ENCODE measurements around the gene MGST1. TPM values are rescaled to one million over a fixed set of nuclear protein-coding genes. Genes with fewer than 3 reads are reported as not detected.
A peak's percentile ranks its signal among the peaks of the same experiment; 100 is the strongest.

The MGST1 gene
- total RNA-seq (2014; rRNA removed; shearing (Covaris generic)), result 8.1 and 11.4 TPM in 2 replicates

DNA sequence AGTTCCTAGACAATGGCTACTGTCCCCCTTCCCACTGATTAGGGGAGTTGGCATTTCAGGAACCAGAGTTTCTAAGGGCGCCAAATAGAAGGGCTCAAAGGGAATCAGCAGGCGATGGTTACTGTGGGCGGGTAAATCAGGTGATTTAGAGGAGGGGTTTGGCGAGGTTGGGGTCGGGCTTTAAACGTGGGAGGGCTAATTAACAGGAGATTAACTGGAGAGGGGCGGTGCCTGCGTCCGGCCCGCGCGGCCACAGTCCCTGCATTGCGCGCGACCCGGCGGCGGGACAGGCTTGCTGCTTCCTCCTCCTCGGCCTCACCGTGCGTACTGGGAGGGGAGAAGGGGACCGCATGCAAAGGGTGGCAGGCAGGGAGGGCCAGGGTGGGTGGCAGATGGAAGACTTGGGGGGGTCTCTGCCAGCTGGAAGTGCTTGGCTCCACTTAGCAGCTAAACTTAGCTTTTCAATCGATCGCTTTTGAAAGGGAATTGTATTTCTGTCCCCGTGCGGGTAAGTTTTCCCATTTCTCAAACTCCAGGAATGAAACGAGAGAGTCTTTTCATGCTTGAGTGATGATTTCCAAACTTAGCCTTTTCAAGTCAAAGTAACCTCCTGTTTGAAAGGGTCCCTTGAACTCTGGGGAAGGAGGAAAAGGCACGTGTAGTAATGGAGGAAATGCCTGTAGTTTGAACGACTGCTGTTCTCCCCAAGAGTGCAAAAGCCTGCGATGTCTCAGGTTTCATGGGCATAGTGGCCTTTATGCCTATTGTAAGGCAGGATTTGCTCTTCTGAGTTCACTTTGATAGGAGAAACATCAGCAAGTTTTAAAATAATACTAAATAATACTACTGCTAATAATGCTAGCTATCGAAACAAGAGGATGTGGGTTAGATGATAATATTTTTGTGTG lies at the start of gene MGST1:
TSS of gene MGST1 (plus strand) at position 255 of the 908 bp plus-strand sequence. CDS start 6,608 bp downstream, outside the sequence.
- peak; percentile 15 for DNase-seq (ENCODE audit: low spot score)

DNA sequence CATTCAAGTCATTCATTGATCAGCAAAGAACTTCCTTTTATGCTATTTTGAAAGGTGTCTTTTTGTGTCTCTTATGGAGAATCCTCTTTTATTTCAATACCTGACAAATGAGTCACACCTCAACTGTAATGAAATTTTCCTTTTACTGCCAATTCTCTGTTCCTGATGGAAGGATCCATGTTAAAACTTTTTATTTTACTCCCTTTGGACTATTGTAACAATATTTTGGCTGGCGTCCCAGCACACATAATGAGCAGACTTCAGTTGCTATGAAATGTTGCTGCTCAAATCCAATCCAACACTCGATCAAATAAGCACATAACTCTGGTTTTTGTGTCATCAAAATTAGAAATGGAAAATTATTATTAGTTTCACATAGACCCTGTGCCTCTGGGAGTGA lies 48.0 kb upstream of the MGST1 start:
- DNase-seq (ENCODE audit: low spot score), result no peak

- no peak for DNase-seq (ENCODE audit: low spot score)
Measured at GRCh38 chr12:16300122-16300521, 47.3 kb upstream of the MGST1 start.

DNA sequence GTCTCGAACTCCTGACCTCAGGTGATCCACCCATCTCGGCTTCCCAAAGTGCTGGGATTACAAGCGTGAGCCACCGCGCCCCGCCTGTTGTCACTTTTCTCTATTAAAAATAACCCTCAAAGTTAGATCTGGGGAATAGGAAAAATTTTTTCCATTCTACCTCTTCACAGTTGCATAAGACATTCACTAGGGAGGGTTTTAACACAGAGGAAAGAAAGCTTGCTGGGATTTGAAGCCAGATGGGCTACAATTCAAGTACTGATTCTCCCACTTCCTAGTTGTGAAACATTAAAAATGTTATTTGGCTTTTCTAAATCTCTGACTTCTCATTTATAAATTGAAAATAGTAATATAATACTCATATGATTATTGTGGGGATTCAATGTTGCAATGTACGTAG lies 46.7 kb upstream of the MGST1 start:
- no peak for DNase-seq (ENCODE audit: low spot score)

DNA sequence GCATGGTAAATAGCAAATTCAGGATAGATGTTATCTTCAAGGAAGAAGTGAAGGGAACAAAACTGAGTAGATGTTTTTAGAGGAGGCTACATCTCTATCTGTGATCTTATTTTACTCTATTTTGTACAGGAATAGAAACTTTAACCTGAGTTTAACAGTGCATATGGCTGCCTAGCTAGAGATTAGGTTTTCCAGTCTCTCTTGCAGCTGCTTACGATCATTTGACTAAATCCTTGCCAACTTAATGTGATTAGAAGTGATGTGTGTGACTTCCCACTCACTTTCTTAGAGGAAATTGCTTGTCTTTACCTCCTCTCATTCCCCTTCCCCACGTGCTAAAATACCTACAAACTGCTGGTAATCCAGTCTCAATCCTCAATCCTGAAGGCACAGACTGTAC lies 43.5 kb upstream of the MGST1 start:
- DNase-seq (ENCODE audit: low spot score), result no peak

DNA sequence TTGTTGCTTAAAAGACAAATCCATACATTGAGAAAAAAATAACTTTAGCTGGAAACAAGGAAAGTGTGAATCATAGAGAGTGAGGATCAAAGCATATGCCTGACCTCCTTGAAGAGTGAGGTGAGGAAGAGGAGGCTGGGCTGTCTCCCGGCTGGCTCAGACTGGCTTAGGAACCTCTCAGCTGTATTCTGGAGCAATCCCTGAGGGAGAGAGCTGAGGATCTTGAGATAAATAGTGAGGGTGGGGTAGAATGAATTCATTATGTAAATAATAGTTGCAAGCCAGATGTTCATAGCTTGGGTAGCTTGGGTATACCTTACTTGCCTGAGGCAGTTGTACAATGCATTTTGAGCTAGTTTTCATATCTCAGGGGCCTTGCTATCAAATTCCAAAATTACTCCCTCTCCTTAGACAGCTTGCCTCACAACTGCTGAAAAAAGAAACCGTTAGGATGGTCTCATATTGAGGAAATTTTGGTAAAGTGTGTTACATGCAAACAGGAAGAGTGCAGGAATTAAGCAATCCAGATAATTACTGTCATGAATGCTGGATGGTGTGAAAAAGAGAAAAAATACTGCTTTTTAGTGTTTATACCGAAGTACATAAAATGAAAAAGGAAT lies 39.5 kb upstream of the MGST1 start:
- no peak for DNase-seq (ENCODE audit: low spot score)

DNA sequence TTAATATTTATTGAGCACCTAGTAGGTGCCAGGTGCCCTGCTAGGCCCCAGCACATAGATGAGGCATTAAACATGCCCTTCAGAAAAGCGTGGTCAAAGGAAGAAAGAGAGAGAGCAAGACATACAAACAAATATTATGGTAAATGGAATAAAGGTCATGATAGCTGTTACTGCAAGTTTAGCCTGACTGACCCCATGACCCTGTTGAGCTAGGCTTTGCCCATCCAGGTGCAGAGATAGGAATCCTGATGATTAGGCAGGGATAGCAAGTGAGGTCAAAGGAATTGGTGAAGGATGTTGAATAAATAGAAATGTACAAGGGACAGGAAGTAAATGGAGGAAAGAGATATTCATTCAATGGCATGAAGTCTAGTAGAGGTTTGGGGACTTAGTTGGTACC lies 36.5 kb upstream of the MGST1 start:
- DNase-seq (ENCODE audit: low spot score), result no peak

DNA sequence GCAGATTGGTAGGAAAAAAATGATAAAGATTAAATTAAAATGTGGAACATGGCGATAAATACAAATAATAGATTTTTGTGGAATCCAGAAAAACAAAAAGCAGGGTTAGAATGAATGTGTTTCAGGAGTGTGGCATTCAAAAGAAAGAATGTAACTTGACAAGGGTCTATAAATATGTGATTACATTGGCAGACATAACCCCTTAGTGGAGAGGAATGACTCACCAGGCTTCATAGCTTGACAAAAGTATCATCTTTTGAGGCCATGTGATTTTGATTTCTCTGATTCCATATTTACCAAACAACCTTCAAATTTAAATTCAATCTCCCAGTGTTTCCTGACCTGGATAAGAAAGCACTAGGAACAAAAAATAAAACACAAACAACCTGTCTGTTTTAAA lies 24.4 kb upstream of the MGST1 start:
- DNase-seq (ENCODE audit: low spot score), result no peak

DNA sequence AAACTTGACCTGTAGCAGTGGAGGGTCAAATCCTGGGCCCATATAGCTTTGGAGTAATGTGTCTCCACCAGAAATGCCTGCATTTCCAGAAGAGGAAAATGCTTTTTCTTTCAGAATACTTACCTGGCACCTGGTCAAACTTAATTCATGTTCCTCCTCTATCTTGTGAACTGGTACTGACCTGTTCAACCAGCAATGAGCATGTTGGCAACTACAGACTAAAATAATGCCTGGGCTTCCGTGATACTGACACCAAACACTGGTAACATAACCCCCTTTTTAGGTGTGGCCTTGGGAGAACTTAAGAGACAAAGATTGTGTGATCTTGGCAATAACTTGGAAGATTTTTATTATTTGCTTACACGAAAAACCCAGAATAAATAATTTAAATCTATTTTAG lies 23.8 kb upstream of the MGST1 start:
- no peak for DNase-seq (ENCODE audit: low spot score)

GRCh38 chr12:16324272-16324671 lies 23.2 kb upstream of the MGST1 start:
- DNase-seq (ENCODE audit: low spot score), result no peak

GRCh38 chr12:16324772-16325171 lies 22.7 kb upstream of the MGST1 start:
- DNase-seq (ENCODE audit: low spot score), result no peak

- DNase-seq (ENCODE audit: low spot score), result no peak
Measured at GRCh38 chr12:16325426-16325825, 22.0 kb upstream of the MGST1 start.

GRCh38 chr12:16327963-16328362 lies 19.5 kb upstream of the MGST1 start:
- no peak for DNase-seq (ENCODE audit: low spot score)

DNA sequence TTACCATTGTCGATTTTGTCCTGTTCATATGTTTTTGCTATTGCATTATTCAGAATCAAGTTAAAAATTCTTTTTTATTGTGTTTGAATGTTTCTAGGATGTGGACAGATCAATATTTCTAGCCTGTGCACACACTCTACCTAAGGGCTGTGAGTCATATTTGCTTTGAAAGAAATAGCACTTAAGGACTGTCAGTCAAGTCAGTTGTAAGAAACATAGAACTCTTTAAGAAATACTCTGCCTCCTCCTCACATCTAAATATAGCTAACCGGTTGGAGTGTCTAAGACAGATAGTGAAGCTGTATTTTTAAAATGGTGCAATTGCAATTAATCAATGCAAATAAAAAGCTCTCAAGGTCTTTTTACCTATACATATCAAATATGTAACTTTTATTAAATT lies 17.9 kb upstream of the MGST1 start:
- no peak for DNase-seq (ENCODE audit: low spot score)

- DNase-seq (ENCODE audit: low spot score), result no peak
Measured at GRCh38 chr12:16330560-16330959, 16.9 kb upstream of the MGST1 start.

- DNase-seq (ENCODE audit: low spot score), result no peak
Measured at GRCh38 chr12:16331998-16332397, 15.4 kb upstream of the MGST1 start.

DNA sequence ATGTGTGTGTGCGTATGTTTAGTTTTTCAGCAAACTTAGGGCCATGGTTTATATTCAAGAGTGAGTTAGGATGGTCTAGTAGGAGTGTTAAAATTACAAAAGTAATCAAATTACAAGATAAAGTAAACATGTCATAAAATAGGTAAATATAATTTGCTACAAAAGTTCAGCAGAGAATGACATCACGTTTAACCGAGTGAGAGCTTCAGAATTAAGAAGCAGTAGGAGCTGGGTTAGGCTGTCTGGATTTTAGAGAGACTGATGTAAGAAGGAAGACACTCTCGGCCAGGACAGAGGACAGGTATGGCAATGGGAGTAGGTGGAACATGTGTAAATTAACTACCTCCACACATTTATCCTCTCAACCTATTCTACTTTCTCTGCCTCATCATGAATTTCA lies 11.6 kb upstream of the MGST1 start:
- DNase-seq (ENCODE audit: low spot score), result no peak

DNA sequence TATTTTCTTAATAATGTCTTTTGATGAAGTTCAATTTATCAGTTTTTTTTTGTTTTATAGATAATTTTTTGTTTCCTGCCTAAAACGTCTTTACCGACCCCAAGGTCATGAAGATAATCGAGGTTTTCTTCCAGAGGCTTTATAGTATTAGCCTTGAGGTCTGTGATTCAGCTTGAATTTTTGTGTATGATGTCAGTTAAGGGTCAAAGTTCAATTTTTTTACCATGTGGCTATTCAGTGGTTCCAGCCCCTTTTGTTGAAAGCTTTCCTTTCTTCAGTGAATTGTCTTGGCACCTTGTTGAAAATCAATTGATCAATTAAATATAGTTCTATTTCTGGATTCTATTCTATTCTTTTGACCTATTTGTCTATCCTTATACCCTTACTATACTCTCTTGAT lies 3.2 kb upstream of the MGST1 start:
- no peak for DNase-seq (ENCODE audit: low spot score)

DNA sequence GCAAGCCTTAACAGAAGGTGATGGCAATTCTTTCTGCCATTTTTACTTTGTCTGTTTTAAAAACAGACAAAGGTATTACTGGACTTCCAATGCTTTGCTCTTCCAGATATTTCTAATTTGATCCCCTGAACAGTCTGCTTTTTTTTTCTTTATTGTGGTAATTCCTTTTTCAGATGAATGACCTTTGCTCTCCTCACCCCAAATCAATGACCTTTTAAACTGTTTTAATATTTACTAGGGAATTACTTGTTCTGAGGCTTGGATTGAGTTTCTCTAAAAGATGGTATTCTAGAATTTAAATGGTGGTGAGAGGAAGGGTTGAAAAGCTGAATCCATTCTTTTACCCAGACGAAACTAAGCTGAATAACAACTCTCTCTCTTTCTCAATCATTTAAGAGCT lies 2.3 kb upstream of the MGST1 start:
- no peak for DNase-seq (ENCODE audit: low spot score)

DNA sequence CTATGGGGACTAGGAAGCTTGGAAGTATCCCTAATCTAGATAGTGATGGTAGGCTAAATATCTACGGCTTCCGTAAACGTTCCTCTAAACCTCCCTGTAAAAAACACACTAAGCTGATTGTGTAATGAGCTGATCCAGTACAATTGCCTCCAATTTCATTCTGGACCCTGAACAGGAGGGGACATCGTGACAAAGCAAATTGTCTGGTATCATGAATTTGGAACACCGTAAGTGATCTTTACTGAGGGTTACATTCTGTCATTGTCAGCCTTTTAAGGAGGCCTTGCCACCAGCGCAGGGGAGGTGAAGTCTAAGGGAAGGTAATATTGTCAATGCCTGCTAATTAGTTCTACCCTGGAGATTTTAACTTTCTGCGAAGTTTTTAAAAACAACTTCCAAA lies 487 bp upstream of the MGST1 start:
- DNase-seq (ENCODE audit: low spot score), result no peak

- DNase-seq (ENCODE audit: low spot score), result no peak
Measured at GRCh38 chr12:16348435-16349130, 1.1 kb downstream of the MGST1 start.

DNA sequence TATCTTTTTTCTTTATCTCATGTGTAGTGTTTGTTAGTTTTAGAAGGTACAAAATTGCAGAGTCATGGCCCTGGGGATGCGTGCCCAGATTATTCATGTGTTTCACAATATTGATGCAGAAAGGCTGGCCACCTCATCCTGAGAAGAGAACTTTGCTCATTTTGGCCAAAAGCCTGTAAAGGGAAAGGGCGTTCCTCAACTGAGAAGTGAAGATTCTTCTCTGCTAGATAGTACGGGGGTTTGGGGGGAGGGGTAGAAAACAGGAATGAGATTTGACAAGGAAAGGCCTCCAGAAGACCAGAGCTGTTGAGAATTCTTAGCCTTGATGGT lies 1.7 kb downstream of the MGST1 start:
- DNase-seq (ENCODE audit: low spot score), result peak; percentile 33

- DNase-seq (ENCODE audit: low spot score), result peak; percentile 62
Measured at GRCh38 chr12:16350682-16351081, 3.2 kb downstream of the MGST1 start.
